Daoy (cell line): Measurements from ENCODE around the gene FBXL13. TPM values are rescaled to one million over a fixed set of nuclear protein-coding genes. Genes with fewer than 3 reads are reported as not detected.
A peak's percentile ranks its signal among the peaks of the same experiment; 100 is the strongest.
"Not testable (repeated sequence)": the region's sequence is repeated elsewhere in the genome, so short reads cannot be mapped to it uniquely, and the experiment has no call there.

Source experiments
- DNase-seq: peaks from one replicate; pipeline ENCODE4 v3.0.0-alpha.2; 2015; ENCODE audit warnings: low read depth
- total RNA-seq: library from RNA; depleted of rRNA; stranded (reverse); fragments of >200 nt; shearing (Covaris generic); gene quantifications from 2 replicates; pipeline ENCODE4 v1.2.3, GENCODE V29; 2014; rRNA removed

Gene FBXL13
- total RNA-seq, result 3.1 and 8.3 TPM in 2 replicates

GRCh38 chr7:103074519-103075336 lies at the start of gene FBXL13, which contains the start of gene ARMC10:
FBXL13 (minus strand) TSS chr7:103074796.
ARMC10 (plus strand) TSS chr7:103075140; CDS start chr7:103075273, 133 bp downstream.
- DNase-seq, result peak; percentile 98

DNA sequence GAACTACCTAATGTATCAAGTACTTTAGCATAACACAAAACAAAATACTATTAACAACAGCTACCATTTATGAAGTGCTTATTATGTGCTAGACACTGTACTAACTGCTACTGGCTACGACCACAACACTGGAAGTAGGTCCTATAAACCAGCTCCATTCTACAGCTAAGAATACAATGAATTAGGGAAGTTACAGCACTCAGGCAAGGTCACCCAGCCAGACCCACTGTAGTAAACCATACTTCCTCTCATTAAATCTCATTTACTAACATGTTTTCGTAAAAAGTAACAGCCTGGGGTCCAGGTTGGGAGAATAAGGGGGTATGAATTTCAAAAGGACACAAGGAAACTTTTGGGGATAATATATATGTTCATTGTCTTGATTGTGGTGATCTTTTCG lies 48.9 kb upstream of the FBXL13 start:
- DNase-seq, result no peak

- DNase-seq, result no peak
These were observed 47.0 kb upstream of the FBXL13 start for GRCh38 chr7:103121641-103122040.

DNA sequence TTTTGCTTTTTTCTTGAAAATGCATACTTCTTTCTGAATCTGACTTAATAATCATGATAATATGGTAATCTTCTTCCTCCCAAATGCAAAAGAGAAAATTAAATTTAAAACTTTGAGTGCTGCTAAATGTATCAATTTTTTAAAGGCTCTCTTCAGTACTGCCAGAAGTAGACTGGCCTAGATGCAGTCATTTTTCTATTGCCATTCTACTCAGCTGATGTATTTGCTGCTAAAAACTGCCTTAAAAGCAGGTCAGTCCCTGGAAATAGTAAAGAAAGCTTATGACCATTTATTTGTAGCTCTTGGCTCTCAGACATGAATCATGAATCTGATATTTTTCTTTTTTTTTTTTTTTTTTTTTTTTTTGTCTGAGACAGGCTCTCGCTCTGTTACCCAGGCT lies 45.8 kb upstream of the FBXL13 start:
- no peak for DNase-seq

DNA sequence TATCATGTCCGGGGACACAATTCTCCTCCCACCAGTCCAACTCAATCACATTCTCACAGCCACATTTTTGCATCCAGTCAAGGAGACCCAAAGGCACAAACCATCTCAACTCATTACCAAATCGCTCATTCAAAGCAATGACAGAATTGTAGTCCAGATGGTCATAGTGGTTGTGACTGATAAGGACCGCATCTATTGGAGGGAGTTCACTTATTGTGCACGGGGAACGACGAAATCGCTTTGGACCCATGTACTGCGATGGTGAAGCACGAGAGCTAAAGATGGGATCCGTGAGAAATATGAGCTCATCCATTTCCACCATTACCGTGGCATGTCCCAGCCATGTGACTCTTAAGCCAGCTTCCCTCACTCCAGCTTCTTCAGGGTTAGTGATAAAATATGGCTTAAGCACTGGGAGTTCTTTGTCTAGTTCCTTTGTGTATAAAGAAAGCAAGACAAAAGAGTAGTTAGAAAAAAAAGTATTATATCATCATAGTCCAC lies 45.2 kb upstream of the FBXL13 start:
- no peak for DNase-seq

DNA sequence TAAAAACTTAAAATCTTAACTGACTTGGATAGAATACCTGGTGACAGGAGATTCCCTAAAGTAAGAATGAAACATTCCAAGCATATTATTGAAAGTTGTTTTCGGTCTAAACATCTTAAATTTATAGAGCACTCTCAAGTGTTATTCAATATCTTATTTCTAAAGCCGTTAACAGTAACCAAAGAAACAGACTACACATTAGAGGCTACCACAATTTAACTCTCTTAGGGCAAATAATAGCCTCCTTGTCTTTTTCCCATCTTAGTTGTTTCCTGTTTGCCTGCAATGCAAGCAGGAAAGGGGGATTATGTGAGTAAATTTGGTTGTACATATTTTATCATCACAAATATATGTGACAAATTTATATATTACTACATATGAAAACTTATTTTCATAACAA lies 42.9 kb upstream of the FBXL13 start:
- DNase-seq, result no peak

DNA sequence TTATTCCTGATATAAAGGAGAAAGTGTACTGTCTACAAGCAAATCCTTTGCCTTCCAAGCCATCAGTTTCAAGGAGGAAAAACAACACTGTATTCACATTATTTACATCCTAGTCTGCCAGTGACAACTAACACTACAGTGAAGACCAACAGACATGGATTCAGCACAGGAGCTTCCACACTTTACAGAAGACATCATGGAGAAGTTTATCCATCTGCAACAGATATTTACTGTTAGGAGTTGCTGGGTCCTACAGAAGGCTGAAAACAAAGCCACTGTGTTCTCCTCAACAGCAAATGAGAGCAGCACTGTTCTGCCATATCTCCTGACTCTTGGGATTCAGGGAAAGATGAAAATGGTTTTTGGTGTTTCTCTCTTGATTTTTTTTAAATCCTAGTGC lies 42.4 kb upstream of the FBXL13 start:
- DNase-seq, result no peak

DNA sequence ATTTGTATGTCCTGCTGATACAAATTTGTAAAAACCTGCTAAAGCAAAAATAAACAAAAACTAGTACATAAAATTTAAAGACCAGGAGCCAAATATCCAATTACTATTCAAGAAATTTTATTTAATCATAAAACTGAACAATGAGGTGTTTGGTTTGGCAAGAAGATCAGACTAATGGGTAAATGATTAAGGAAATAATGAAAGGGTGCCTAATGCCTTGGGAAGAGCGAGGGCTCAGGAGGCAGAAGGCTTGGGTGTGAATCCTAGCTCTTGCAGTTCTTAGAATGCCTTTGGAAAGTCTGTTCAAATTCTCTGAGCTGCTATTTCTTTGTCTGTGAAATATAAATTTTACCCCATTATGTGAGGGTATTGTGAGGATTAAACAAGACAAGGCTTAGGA lies 41.9 kb upstream of the FBXL13 start:
- no peak for DNase-seq

GRCh38 chr7:103115771-103116170 lies 41.2 kb upstream of the FBXL13 start:
- DNase-seq, result no peak

GRCh38 chr7:103114576-103115008 lies 40.0 kb upstream of the FBXL13 start:
- DNase-seq, result no peak

GRCh38 chr7:103113164-103113563 lies 38.6 kb upstream of the FBXL13 start:
- DNase-seq, result peak; percentile 99

DNA sequence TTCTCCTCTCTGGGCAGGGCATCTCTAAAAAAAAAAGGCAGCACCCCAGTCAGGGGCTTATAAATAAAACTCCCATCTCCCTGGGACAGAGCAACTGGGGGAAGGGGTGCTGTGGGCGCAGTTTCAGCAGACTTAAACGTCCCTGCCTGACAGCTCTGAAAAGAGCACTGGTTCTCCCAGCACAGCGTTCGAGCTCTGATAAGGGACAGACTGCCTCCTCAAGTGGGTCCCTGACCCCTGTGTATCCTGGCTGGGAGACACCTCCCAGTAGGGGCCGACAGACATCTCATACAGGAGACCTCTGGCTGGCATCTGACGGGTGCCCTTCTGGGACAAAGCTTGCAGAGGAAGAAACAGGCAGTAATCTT lies 32.1 kb upstream of the FBXL13 start:
- DNase-seq, result not testable (repeated sequence)

- no peak for DNase-seq
These were observed 31.6 kb upstream of the FBXL13 start for GRCh38 chr7:103106005-103106702.

DNA sequence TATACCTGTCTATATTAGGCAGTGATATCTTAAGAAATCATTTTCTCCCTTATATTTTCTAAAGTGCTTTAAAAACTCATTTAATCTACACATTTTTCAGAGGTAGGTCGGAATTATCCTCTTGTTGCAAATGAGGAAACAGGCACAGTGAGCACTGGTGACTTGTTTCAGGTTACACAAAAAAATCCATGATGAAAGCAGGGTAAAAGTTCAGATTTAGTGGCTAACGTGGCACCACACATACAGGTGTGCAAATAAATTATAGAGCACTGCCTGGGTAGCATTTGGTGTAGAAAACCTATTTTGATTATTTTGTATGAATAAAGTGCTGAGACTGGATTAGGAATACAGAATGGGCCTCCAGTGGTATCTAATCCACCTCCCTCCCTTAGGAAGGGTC lies 26.9 kb upstream of the FBXL13 start:
- no peak for DNase-seq

GRCh38 chr7:103100348-103100747 lies 25.8 kb upstream of the FBXL13 start:
- no peak for DNase-seq

DNA sequence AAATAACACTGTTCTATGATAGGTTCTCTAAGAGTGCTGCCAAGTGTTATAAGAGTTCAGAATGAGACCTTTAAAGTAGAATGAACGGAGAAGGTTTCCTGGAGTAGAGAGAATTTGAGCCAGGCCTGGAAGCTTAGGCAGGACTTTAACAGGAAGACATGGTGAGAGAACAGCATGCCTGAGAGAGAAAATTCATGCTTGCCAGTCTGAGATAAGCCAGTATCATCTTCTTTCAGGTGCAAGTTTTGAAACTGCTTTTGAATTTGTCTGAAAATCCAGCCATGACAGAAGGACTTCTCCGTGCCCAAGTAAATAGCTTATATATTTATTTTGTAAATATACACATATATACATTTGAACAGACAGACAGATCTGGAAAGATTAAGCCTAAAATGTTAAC lies 22.4 kb upstream of the FBXL13 start:
- no peak for DNase-seq

DNA sequence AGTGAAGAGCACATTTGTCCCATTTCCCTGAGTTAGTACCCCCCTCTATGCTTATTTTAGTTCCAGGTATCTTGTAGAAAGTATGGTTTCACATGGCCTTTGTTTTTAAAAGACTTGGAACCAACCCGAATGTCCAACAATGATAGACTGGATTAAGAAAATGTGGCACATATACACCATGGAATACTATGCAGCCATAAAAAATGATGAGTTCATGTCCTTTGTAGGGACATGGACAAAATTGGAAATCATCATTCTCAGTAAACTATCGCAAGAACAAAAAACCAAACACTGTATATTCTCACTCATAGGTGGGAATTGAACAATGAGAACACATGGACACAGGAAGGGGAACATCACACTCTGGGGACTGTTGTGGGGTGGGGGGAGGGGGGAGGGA lies 21.0 kb upstream of the FBXL13 start:
- not testable (repeated sequence) for DNase-seq

- DNase-seq, result no peak
These were observed 19.5 kb upstream of the FBXL13 start for GRCh38 chr7:103094102-103094501.

GRCh38 chr7:103093429-103093828 lies 18.8 kb upstream of the FBXL13 start:
- DNase-seq, result no peak

DNA sequence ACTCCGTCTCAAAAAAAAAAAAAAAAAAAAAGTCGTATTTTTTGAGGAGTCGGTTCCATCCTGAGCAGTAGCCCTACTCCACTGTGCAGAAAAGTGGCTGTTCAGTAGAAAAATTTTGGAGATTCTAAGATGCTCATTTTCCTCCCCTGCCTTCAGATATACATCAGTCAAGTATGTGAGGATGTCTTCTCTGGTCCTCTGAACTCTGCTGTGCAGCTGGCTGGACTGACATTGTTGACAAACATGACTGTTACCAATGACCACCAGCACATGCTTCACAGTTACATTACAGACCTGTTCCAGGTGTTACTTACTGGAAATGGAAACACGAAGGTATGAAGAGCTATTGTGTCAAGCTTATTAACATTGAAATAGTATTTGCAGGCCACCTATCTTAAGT lies 17.7 kb upstream of the FBXL13 start:
- not testable (repeated sequence) for DNase-seq

DNA sequence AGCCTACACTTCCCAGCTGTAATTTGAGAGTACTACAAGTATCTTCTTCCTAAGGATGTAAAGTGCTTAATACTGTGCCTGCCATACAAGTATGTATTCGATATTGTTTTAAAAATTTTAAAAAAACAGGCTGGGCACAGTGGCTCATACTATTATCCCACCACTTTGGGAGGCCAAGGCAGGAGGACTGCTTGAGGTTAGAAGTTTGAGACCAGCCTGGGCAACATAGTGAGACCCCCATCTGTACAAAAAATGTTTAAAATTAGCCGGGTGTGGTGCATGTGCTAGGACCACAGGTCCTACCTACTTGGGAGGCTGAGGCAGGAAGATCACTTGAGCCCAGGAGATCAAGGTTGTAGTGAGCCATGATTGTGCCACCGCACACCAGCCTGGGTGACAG lies 8.6 kb upstream of the FBXL13 start:
- no peak for DNase-seq

DNA sequence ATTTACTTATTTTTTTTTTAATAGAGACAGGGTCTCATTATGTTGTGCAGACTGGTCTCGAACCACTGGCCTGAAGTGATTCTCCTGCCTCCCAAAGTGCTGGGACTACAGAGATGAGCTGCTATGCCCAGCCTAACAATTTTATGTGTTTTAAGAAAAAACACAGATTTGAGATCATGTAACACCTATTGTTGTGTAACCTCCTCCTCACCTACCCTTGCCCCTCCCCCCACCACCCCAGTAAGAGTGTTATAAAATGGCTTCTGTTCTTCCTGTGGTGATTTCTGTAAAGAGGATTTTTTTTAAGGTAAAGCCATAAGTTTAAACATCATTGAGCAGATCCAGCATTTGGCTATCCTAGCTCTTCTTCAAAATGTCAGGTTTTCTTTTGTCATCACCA lies 7.9 kb upstream of the FBXL13 start:
- DNase-seq, result no peak

GRCh38 chr7:103080923-103081322 lies 6.3 kb upstream of the FBXL13 start:
- no peak for DNase-seq
